Left lung (tissue), 10 donors: ENCODE data around the gene C18orf32. TPM values are rescaled to one million over a fixed set of nuclear protein-coding genes. Genes with fewer than 3 reads are reported as not detected.
"Not testable (repeated sequence)": the region's sequence is repeated elsewhere in the genome, so short reads cannot be mapped to it uniquely, and the experiment has no call there.

Experiments used
- ATAC-seq: fragments of 200-7000 bp; cut with Tn5 transposase; one replicate; pipeline ENCODE4 v1.9.1; 2020; ENCODE audit warnings: moderate library complexity
- DNase-seq, 4 donors: peaks; one replicate each; pipeline ENCODE4 v3.0.0-alpha.2; 2013 to 2020
- H3K27ac ChIP-seq, 2 donors: fragments of 200-600 bp; sonication (generic) in 1 of 2; one replicate each; pipeline versions ENCODE4 v1.5.0 to v1.8.0; 2020 to 2021
- H3K27me3 ChIP-seq, 2 donors: fragments of 200-600 bp; sonication (generic) in 1 of 2; one replicate each; pipeline versions ENCODE4 v1.5.0 to v1.8.0; 2020 to 2021
- H3K36me3 ChIP-seq, 2 donors: fragments of 200-600 bp; sonication (generic) in 1 of 2; one replicate each; pipeline versions ENCODE4 v1.5.0 to v1.8.0; 2020 to 2021
- H3K4me1 ChIP-seq, 2 donors: fragments of 200-600 bp; one replicate each; pipeline ENCODE4 v1.8.0; 2021
- H3K4me3 ChIP-seq, 2 donors: fragments of 200-600 bp; sonication (generic) in 1 of 2; one replicate each; pipeline versions ENCODE4 v1.5.0 to v1.8.0; 2020 to 2021; ENCODE audit warnings: mild to moderate bottlenecking in 1 of 2
- H3K9me3 ChIP-seq, 2 donors: fragments of 200-600 bp; sonication (generic) in 1 of 2; one replicate each; pipeline versions ENCODE4 v1.5.0 to v1.8.0; 2020 to 2021
- intact Hi-C, 2 donors: fragments of 100-400 bp; cut with DNase I; formaldehyde crosslinking; loops; one replicate each; pipeline versions ENCODE4 v1.11.2 to v1.14.2; 2022
- polyA plus RNA-seq, 6 donors: library from polyadenylated mRNA; unstranded; fragments of 120-200 nt; gene quantifications; one replicate each; pipeline ENCODE4 v1.2.1, GENCODE V29; 2013; ENCODE audit not compliant: insufficient read length in 6 of 6
- total RNA-seq, 2 donors: library from RNA; stranded (reverse); fragmentation: NEBNext Ultra II Directional; extraction: Animal tissue kit (Norgen Biotek cat#: 25700); gene quantifications; one replicate each; pipeline ENCODE4 v1.2.1, GENCODE V29; 2021
- TF ChIP-seq, protein P1 (sequence below), 2 donors: fragments of 200-600 bp; sonication (generic) in 1 of 2; IDR thresholded peaks; one replicate each; pipeline versions ENCODE4 v1.5.0 to v1.8.0; 2021; ENCODE audit warnings: antibody characterized with exemption in 2 of 2
- donor health status: DM: no; HTN: yes; CAD: no.
- donor health status: DM: no; HTN: no; CAD: no.

The C18orf32 gene
- total and polyA plus RNA-seq, 8 donors = 22.3 to 78.6 (median 25.6) TPM

DNA sequence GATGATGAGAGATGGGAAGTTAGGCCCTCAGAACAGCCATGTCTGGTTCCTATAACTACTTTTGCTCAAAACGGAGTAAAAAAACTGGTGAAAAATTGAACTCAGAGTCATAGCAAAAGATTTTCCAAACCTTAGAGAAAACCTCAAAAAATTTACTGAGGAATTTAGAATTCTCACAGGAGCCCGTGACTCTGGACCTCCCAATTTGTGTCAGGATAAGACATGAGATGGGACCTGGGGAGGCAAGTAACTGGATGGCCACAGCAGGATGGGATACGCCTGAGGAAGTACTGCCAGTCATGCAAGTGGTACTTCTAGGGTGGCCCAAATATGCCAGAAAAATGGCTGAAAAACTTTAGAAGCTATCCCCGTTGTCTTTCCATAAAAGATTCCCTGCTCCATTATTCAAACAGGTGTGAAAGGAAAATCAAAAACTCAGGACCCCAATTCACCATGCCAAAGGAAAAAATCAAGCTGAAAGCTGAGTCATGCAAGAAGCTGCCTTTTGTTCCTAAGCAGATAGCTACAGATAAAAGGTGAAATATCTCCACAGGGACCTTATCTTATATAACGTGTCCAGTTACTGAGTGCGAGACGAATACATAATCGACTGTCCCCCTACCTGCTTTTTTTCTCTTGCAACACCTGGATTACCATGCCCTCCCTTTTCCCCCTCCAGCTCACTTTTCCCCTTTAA, 40.7 kb upstream of the C18orf32 start:
- TF ChIP-seq, protein P1, sequence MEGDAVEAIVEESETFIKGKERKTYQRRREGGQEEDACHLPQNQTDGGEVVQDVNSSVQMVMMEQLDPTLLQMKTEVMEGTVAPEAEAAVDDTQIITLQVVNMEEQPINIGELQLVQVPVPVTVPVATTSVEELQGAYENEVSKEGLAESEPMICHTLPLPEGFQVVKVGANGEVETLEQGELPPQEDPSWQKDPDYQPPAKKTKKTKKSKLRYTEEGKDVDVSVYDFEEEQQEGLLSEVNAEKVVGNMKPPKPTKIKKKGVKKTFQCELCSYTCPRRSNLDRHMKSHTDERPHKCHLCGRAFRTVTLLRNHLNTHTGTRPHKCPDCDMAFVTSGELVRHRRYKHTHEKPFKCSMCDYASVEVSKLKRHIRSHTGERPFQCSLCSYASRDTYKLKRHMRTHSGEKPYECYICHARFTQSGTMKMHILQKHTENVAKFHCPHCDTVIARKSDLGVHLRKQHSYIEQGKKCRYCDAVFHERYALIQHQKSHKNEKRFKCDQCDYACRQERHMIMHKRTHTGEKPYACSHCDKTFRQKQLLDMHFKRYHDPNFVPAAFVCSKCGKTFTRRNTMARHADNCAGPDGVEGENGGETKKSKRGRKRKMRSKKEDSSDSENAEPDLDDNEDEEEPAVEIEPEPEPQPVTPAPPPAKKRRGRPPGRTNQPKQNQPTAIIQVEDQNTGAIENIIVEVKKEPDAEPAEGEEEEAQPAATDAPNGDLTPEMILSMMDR (IDR thresholded peaks at IDR 0.05) = no peak
- H3K9me3 ChIP-seq = no peaks in the 10 kb centered on the region
- no peaks in the 10 kb centered on the region for H3K27me3 ChIP-seq
- ATAC-seq (no peak), DNase-seq (no peak)
- no peak overlapping the region for H3K4me3 ChIP-seq
- no peaks in the 10 kb centered on the region for H3K4me1 ChIP-seq
- intact Hi-C loops = no loop called here
- H3K27ac ChIP-seq = no peak overlapping the region
- H3K36me3 ChIP-seq = no peaks in the 10 kb centered on the region

DNA sequence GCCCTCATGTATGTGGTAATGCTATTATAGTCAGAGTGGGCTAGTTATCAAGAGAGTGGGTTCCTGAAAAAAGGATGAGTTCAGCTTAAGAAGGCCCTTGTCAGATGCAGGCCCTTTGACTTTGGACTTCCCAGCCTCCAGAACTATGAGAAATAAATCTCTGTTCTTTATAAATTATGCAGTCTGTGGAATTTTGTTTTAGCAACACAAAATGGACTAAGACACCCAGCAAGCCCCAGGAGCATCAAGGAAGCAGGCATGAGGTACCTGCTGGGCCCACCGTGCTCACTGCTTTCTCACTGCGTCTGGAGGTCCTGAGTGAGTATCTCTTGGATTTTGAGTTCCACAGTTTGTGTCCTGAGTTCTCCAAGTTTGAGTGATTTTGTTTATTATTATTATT, 38.9 kb upstream of the C18orf32 start:
- H3K36me3 ChIP-seq = no peaks in the 10 kb centered on the region
- no peak overlapping the region for H3K4me3 ChIP-seq
- DNase-seq (no peak), ATAC-seq (no peak)
- no peaks in the 10 kb centered on the region for H3K9me3 ChIP-seq
- intact Hi-C loops = no loop called here
- H3K27ac ChIP-seq = no peak overlapping the region
- H3K27me3 ChIP-seq = no peaks in the 10 kb centered on the region
- TF ChIP-seq, protein P1 (IDR thresholded peaks at IDR 0.05) = no peak
- H3K4me1 ChIP-seq = no peaks in the 10 kb centered on the region

DNA sequence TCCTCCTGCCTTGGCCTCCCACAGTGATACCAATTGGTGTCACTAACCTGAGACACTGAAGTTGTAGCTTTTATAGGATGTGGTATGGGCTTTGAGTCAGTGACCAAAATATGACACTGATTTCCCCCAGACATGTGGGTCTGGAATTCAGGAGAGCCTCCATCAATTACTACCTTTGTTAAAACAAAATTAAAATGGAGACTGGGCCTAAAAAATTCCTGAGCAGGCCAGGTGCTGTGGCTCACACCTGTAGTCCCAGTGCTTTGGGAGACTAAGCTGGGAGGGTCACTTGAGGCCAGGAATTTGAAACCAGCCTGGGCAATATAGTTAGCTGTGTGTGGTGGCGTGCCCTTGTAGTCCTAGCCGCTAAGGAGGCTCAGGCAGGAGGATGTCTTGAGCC, 37.9 kb upstream of the C18orf32 start:
- intact Hi-C loops = no loop called here
- TF ChIP-seq, protein P1 (IDR thresholded peaks at IDR 0.05) = no peak

DNA sequence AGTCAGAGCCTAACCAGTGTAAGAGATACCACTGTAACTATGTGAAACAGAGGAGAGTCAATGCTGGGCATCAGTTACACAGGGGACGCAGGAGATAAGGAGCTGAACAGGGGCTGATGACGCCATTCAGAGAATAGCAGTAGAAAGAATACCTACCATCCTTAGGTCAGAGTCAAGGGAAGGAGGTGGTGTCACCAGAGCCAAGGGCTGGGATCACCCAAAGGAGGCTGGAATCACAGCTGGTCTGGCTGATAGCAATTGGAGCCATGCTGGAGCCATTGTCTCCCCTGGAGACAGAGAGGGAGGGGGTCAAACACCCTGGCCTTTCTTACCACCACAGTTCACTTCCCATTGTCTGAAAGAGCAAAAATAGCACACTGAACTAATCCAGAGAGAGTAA, 37.3 kb upstream of the C18orf32 start:
- no peaks in the 10 kb centered on the region for H3K36me3 ChIP-seq
- no peak overlapping the region for H3K4me3 ChIP-seq
- TF ChIP-seq, protein P1 (IDR thresholded peaks at IDR 0.05) = no peak
- DNase-seq (no peak), ATAC-seq (no peak)
- intact Hi-C loops = no loop called here
- H3K9me3 ChIP-seq = no peaks in the 10 kb centered on the region
- no peak overlapping the region for H3K27ac ChIP-seq
- H3K27me3 ChIP-seq = no peaks in the 10 kb centered on the region
- H3K4me1 ChIP-seq = no peaks in the 10 kb centered on the region

More for the DNA sequence above, 37.9 kb upstream of the C18orf32 start:
- Histone ChIP-seq H3K36me3 (no peaks in the 10 kb centered on the region), H3K27ac (no peak overlapping the region), H3K4me3 (no peak overlapping the region), H3K27me3 (no peaks in the 10 kb centered on the region), H3K4me1 (no peaks in the 10 kb centered on the region), H3K9me3 (no peaks in the 10 kb centered on the region)
- ATAC-seq (no peak), DNase-seq (no peak)

DNA sequence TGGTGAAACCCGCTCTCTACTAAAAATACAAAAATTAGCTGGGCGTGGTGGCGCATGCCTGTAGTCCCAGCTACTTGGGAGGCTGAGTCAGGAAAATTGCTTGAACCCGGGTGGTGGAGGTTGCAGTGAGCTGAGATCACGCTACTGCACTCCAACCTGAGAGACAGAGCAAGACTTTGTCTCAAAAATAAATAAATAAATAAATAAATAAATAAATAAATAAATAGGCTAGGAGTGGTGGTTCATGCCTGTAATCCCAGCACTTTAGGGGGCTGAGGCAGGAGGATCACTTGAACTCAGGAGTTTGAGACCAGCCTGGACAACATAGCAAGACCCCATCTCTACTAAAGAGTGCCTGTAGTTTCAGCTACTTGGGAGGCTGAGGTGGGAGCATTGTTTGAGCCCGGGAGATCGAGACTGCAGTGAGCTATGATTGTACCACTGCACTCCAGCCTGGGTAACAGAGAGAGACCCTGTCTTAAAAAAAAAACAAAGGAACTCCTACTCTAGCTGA, 36.6 kb upstream of the C18orf32 start:
- H3K36me3 ChIP-seq, H3K4me1 ChIP-seq, H3K9me3 ChIP-seq, H3K27me3 ChIP-seq, DNase-seq, ATAC-seq, H3K4me3 ChIP-seq, intact Hi-C loops, H3K27ac ChIP-seq: not testable (repeated sequence)
